AG09309 (cell line): ENCODE data around the gene UBE2D2.

Experiments used
- DNase-seq: peaks from one replicate; pipeline ENCODE4 v3.0.0-alpha.2; 2010; ENCODE audit warnings: low read depth
- H3K4me3 ChIP-seq: 2 replicates; pipeline ENCODE4 v1.5.1; 2011; ENCODE audit warnings: mild to moderate bottlenecking, low read depth, low read length, moderate library complexity; ENCODE audit not compliant: control insufficient read depth
- TF ChIP-seq, protein P1 (sequence below): IDR thresholded peaks from 2 replicates; pipeline ENCODE4 v1.5.1; 2011; ENCODE audit warnings: mild to moderate bottlenecking, low read depth, low read length, inconsistent platforms; ENCODE audit not compliant: insufficient read depth, control insufficient read depth; ENCODE audit errors: missing control alignments

UBE2D2 gene

DNA sequence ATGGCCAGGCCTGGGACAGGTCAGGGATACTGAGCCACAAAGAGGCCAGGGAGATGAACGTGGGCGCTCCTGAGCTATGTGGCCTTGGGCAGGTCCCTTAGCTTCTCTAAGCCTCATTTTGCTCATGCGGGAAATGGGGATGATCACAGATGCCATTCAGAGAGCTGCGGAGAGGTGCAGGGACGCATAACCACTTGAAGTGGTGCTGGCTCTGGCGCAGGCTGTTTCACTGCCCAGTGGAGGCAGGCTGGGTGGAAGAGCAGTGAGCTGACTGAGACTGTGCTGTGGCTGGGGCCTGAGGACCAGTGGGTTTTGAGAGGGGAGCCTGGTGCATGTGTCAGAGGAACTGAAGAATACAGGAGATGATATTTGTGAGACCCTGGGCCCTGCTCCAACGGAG, 105.4 kb downstream of the UBE2D2 start:
- no peak overlapping the region for H3K4me3 ChIP-seq
- DNase-seq, result no peak
- TF ChIP-seq, protein P1, sequence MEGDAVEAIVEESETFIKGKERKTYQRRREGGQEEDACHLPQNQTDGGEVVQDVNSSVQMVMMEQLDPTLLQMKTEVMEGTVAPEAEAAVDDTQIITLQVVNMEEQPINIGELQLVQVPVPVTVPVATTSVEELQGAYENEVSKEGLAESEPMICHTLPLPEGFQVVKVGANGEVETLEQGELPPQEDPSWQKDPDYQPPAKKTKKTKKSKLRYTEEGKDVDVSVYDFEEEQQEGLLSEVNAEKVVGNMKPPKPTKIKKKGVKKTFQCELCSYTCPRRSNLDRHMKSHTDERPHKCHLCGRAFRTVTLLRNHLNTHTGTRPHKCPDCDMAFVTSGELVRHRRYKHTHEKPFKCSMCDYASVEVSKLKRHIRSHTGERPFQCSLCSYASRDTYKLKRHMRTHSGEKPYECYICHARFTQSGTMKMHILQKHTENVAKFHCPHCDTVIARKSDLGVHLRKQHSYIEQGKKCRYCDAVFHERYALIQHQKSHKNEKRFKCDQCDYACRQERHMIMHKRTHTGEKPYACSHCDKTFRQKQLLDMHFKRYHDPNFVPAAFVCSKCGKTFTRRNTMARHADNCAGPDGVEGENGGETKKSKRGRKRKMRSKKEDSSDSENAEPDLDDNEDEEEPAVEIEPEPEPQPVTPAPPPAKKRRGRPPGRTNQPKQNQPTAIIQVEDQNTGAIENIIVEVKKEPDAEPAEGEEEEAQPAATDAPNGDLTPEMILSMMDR, result no peak

DNA sequence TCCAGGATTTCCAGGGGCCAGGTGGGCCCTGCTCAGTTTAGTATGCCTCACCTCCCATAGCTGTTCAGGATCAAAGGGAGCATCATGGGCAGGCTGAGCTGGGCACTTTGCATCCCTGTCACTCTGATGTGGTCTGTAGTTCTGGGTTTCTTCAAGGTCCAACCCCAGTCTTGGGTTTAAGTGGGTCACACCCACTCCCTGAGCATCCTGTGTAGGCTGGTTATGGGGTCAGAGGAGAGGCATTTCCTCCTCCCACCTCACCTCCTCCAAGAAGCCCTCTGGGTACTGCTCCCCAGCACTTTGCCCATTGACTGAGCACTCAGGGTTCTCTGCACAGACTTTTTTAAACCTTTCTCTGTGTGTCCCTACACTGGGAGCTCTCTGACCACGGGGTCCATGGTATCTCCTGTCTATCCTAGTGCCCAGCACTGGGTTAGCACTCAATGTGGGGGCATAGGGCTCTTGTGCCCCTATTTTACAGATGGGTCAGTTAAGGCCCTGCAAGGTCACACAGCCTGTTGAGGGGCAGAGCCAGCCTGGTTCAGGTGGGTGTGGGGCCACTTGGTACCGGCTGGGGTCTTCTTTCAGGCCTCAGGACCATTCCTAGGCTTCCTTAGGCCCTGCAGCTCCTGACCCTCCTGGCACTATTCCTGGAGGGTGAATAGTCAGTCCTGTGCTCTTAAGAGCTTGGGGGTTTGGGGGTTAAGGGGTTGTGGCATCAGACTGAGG, 106.0 kb downstream of the UBE2D2 start:
- no peak for DNase-seq
- no peak overlapping the region for H3K4me3 ChIP-seq
- TF ChIP-seq, protein P1, result no peak

DNA sequence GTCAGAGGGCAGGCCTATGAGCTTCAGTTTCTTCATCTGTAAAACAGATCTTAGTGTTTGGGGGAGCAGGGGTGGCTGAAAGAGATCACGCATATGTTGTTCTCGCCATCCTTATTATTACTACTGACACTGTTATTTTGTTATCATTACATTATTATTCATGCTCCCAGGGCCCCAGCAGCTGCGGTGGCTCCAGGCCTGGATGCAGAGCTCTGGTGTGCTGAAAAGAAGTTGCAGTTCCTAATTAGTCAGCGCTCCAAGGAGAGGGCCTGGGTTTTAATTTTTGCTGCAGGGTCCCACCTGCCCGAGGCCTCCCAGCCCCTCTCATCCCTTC, 106.6 kb downstream of the UBE2D2 start:
- H3K4me3 ChIP-seq, result peak overlapping the region; percentile 19
- no peak for DNase-seq
- TF ChIP-seq, protein P1, result no peak

DNA sequence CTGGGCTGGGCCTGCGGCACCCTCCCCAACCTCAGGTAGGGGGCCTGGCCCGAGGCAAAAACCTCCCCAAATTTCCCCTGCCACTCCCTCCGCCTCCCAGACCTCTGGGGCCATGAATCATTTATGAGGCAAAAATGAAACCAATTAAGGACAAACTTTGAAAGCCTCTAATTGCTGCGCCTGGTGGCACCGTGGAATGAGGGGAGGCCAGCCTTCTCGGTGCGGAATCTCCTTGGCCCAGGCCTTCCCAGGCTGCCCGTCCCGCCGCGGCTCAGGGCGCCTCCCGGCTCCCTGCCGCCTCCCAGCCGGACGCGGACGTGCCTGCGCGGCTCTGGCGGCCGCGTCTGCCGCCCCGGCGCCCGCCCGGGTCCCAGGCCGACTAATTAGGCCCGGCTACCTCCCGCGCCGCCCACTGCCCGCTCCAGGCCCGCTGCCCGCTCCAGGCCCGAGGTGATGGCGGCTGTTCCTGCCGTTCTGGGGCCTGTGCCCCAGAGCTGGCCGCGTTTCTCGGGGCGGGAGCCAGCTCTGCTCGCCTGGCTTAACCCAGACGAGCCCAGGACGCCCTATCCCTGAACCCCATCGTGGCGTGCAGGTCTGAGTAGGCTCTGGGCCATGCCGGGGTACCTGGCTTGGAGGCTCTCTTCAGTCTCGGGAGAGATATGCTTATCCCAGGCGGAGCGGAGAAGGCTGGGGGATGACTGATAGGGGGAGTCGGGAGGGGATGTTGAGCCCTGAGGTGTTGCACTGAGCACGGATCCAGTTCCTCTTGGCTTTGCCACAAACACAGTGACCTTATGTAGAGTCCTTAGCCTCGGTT, 107.1 kb downstream of the UBE2D2 start:
- no peak for DNase-seq
- TF ChIP-seq, protein P1, result no peak
- H3K4me3 ChIP-seq, result peak overlapping the region; percentile 21

DNA sequence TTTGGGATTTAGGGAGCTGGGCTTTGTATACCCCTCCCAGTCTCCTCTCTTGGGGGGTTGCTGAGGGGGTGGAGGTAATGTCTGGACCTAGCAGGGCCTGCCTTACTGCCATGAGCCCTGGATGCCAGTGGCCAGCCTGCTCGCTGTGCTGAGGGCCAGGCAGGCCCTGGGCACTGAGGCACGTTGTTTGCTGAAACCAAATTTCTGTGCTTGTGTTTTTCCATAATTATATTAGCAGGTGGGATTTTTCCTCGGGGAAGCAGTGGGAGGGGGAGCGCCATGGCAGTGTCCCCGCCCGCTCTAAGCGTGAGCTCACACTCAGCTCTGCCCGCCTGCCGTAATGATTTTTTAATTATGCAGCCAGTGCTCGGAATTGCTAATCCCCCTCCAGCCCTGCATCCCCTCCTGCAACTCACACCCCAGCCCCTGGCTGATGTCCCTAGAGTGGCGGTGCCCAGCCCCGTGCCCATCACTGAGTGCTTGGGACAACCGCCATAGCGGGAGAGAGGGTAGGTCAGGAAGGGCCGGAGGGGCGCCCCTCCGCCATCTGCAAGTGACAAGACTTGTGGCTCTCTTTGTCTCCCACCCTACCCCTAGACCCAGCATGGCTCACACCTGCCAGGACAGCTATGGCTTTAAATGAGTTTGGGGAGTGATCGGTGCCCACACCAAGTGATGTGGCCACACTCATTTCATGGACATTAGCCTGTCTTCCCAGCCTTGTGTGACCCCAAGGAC, 108.0 kb downstream of the UBE2D2 start:
- DNase-seq, result no peak
- TF ChIP-seq, protein P1, result no peak
- H3K4me3 ChIP-seq, result no peak overlapping the region; the same call in 1 of the 2 replicates

DNA sequence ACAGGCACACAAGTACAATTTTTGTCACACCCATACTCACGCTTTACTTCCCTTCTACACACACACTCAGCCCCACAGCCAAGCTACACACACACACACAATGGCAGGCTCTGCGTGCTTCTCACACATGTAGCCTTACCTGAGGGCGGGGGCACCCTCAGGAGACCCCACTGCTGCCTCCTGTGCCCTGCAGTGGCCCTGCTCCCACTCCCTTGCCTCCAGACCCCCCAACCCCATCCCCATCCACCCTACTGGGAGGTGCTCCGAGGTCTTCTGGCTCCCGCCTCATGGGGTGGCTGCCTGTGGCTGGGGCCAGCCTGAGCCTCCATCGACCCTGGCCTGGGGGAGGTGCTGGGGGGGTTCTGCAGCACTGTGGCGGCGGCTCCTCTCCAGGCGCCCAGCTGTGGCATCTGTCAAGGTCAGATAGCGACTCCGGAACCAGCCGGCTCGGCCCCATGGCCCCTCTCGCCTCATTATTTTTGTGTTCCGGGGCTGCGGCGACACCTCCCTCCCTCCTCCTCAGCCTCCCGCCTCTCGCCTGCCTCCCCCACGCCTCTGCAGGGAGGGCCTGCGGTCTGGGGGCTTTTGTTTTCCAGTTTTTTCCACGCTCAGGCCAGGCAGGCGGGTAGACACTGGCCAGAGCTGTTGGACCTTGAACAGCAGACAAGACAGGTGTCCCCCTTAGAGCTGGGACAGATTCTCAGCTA, 108.7 kb downstream of the UBE2D2 start:
- TF ChIP-seq, protein P1, result no peak
- no peak overlapping the region for H3K4me3 ChIP-seq

More for the DNA sequence above, 108.7 kb downstream of the UBE2D2 start:
- no peak for DNase-seq
